A673 (cell line): ENCODE data around the gene VSTM4.

ENCODE experiments used
- CTCF ChIP-seq: fragments of 300-800, 200-600 bp; sonication (generic); conservative IDR thresholded peaks from 2 replicates; pipeline ENCODE4 v1.5.1; 2017; ENCODE audit warnings: low read depth, mild to moderate bottlenecking, antibody characterized with exemption, low read length, moderate library complexity, mixed read lengths
- EZH2 ChIP-seq: fragments of 200-600 bp; sonication (generic); IDR thresholded peaks from 2 replicates; pipeline ENCODE4 v1.6.1; 2017; ENCODE audit warnings: borderline replicate concordance, low read depth, mild to moderate bottlenecking, mixed read lengths, antibody characterized with exemption, low read length; ENCODE audit not compliant: poor library complexity, severe bottlenecking

GRCh38 chr10:49157229-49157628, 41.9 kb upstream of the VSTM4 start:
- TF ChIP-seq CTCF = no peak
- no peak for TF ChIP-seq EZH2
